ENCODE results near the gene VCP.

The VCP gene

GRCh38 chr9:35115680-35116538, 43.5 kb upstream of the VCP start, which contains the start of gene ATOSB (continued):
- TF ChIP-seq ZNF398 (tag by site-specific recombination; IDR thresholded peaks at IDR 0.05) = peak; percentile 97
- peak; percentile 99 for TF ChIP-seq SP3 (tag by site-specific recombination; IDR thresholded peaks at IDR 0.05)
- no peak; the same call in 1 of the 2 replicates for TF ChIP-seq ZNF335 (tag by site-specific recombination; conservative IDR thresholded peaks at IDR 0.05)
- TF ChIP-seq ZFP69B (tag by site-specific recombination; IDR thresholded peaks at IDR 0.05) = peak; percentile 99
- no peak for TF ChIP-seq ZNF10 (tag by site-specific recombination; IDR thresholded peaks at IDR 0.05)
- no peak for TF ChIP-seq BCL11B (tag by site-specific recombination; IDR thresholded peaks at IDR 0.05; ENCODE audit: low read depth)
- no peak for TF ChIP-seq ZNF596 (tag by site-specific recombination; IDR thresholded peaks at IDR 0.05)
- no peak for TF ChIP-seq ZNF416 (tag by site-specific recombination; IDR thresholded peaks at IDR 0.05)
- no peak for TF ChIP-seq ZBTB49 (tag by site-specific recombination; IDR thresholded peaks at IDR 0.05; ENCODE audit: low read depth)
- TF ChIP-seq KLF8 (tag by site-specific recombination; IDR thresholded peaks at IDR 0.05) = peak; percentile 83
- TF ChIP-seq ZNF670 (tag by site-specific recombination; IDR thresholded peaks at IDR 0.05; ENCODE audit: low read depth) = no peak
- no peak for TF ChIP-seq ZNF488 (tag by site-specific recombination; IDR thresholded peaks at IDR 0.05)
- TF ChIP-seq MYNN (tag by site-specific recombination; IDR thresholded peaks at IDR 0.05; ENCODE audit: borderline replicate concordance) = no peak
- no peak for TF ChIP-seq ZNF362 (tag by site-specific recombination; IDR thresholded peaks at IDR 0.05)
- no peak for TF ChIP-seq YY1 (tag by site-specific recombination; IDR thresholded peaks at IDR 0.05)
- no peak for TF ChIP-seq ZNF600 (tag by site-specific recombination; IDR thresholded peaks at IDR 0.05)

GRCh38 chr9:35114840-35115628, 42.6 kb upstream of the VCP start:
- H3K4me1 ChIP-seq (ENCODE audit: control insufficient read depth, insufficient read depth, low read length) = peaks cover 15% of the 10 kb centered on the region
- H3K36me3 ChIP-seq (ENCODE audit: control insufficient read depth in 2 of 2, insufficient read depth in 1 of 2, low read length in 2 of 2) = no peaks in the 10 kb centered on the region
- ChIA-PET POLR2A (interaction anchor here (0.6 to 4.3 kb wide), 14 partner anchors 13 to 546 kb away, joined by 3 to 92 read pairs (median 6); partner anchors contain the start of genes FANCG, PIGO, STOML2 and UNC13B), CTCF (interaction anchor here (0.6 to 6.8 kb wide), 13 partner anchors 17 to 439 kb away, joined by 3 to 58 read pairs (median 5); partner anchors contain the start of genes PIGO and RUSC2)
- peak overlapping the region; percentile 48 for H3K4me3 ChIP-seq (ENCODE audit: low read depth, low read length)
- no peaks in the 10 kb centered on the region for H3K9me3 ChIP-seq (ENCODE audit: control insufficient read depth, insufficient read depth, low read depth, low read length)
- H3K27ac ChIP-seq (ENCODE audit: extremely low read depth, low read depth, low read length) = no peak overlapping the region; the same call in 1 of the 2 replicates
- TF ChIP-seq PRDM6 (tag by site-specific recombination; IDR thresholded peaks at IDR 0.05) (no peak), ZBTB8A (tag by site-specific recombination; IDR thresholded peaks at IDR 0.05) (no peak), ZNF2 (tag by site-specific recombination; IDR thresholded peaks at IDR 0.05) (no peak), ZNF211 (tag by site-specific recombination; IDR thresholded peaks at IDR 0.05; ENCODE audit: low read depth) (no peak), PATZ1 (tag by site-specific recombination; IDR thresholded peaks at IDR 0.05) (0 out of 2 replicates have a peak, but pooled peaks have one; percentile 1)
